ENCODE results near the gene ADAMTS14.
"Not testable (repeated sequence)": the region's sequence is repeated elsewhere in the genome, so short reads cannot be mapped to it uniquely, and the experiment has no call there.

DNA sequence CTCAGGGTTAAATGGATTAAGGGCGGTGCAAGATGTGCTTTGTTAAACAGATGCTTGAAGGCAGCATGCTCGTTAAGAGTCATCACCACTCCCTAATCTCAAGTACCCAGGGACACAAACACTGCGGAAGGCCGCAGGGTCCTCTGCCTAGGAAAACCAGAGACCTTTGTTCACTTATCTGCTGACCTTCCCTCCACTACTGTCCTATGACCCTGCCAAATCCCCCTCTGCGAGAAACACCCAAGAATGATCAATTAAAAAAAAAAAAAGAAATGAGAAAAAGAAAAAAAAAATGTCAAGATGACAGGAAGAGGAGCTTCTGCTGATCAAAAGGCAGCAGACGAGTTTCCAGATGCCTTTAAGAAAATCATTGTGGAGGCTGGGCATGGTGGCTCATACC is 40.6 kb upstream of the ADAMTS14 start:
- not testable (repeated sequence) for TF ChIP-seq CTCF (conservative IDR thresholded peaks at IDR 0.05; ENCODE audit: low read length); EZH2phosphoT487 (IDR thresholded peaks at IDR 0.05; ENCODE audit: borderline replicate concordance, low read depth, low read length)

All from OCI-LY7 (cell line).